ENCODE measurements around the gene SORL1.

Gene SORL1

GRCh38 chr11:121596195-121597155 is 144.4 kb downstream of the SORL1 start:
- Histone ChIP-seq H3K4me3 (no peak overlapping the region), H3K27ac (no peak overlapping the region), H3K4me1 (peaks cover 0 to 22% (median 12%) of the 10 kb centered on the region in 4 donors), H3K27me3 (no peaks in the 10 kb centered on the region), H3K9me3 (no peaks in the 10 kb centered on the region), H3K36me3 (peaks cover 0 to 32% (median 0%) of the 10 kb centered on the region in 3 donors)
- no peak for TF ChIP-seq CTCF (IDR thresholded peaks at IDR 0.05)
- intact Hi-C loops (cut with DNase I; ENCODE audit: low total_unique reads) = loop anchor here (10.0 kb wide), 1 partner anchor 352 kb away; no protein-coding TSS in a partner anchor
- no peak for DNase-seq

DNA sequence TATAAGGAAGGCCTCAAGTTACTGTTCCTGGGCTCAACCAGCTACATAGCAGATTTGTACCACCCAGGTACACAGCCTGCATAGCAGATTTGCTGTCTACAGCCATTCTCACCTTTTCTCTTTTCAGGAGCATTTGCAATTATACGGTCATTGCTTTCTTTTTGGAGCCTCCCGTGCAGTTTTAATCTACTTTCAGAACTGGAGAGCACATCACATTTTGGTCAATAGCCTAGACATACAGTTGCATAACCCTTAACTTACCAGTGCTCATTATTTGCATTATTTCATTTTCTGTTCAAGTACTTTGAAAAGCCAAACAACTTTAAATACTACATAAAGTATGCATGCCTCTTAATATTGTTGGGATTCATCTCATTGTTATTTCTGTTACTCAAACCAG is 151.2 kb downstream of the SORL1 start:
- TF ChIP-seq CTCF (IDR thresholded peaks at IDR 0.05) = no peak
- no peak for DNase-seq
- peaks cover 38 to 52% (median 40%) of the 10 kb centered on the region in 3 donors for H3K36me3 ChIP-seq
- intact Hi-C loops (cut with DNase I; ENCODE audit: low total_unique reads) = no loop called here
- no peaks in the 10 kb centered on the region for H3K9me3 ChIP-seq
- H3K27ac ChIP-seq = no peak overlapping the region
- no peaks in the 10 kb centered on the region for H3K27me3 ChIP-seq
- H3K4me3 ChIP-seq = no peak overlapping the region
- H3K4me1 ChIP-seq = no peaks in the 10 kb centered on the region

- no peaks in the 10 kb centered on the region for H3K27me3 ChIP-seq
- no peak for DNase-seq
- H3K4me1 ChIP-seq = no peaks in the 10 kb centered on the region
- no peaks in the 10 kb centered on the region for H3K9me3 ChIP-seq
- H3K36me3 ChIP-seq = peaks cover 44 to 60% (median 48%) of the 10 kb centered on the region in 3 donors
- no peak for TF ChIP-seq CTCF (IDR thresholded peaks at IDR 0.05)
- no peak overlapping the region for H3K27ac ChIP-seq
- H3K4me3 ChIP-seq = no peak overlapping the region
- intact Hi-C loops (cut with DNase I; ENCODE audit: low total_unique reads) = no loop called here
Observed at GRCh38 chr11:121604152-121604551, 152.0 kb downstream of the SORL1 start.

- Histone ChIP-seq H3K9me3 (no peaks in the 10 kb centered on the region), H3K4me3 (no peak overlapping the region), H3K36me3 (peaks cover 49 to 81% (median 53%) of the 10 kb centered on the region in 3 donors), H3K4me1 (no peaks in the 10 kb centered on the region), H3K27ac (no peak overlapping the region), H3K27me3 (no peaks in the 10 kb centered on the region)
- intact Hi-C loops (cut with DNase I; ENCODE audit: low total_unique reads) = no loop called here
- no peak for TF ChIP-seq CTCF (IDR thresholded peaks at IDR 0.05)
- no peak for DNase-seq
Observed at GRCh38 chr11:121606354-121606753, 154.2 kb downstream of the SORL1 start.

GRCh38 chr11:121607341-121607740 is 155.2 kb downstream of the SORL1 start:
- no peaks in the 10 kb centered on the region for H3K4me1 ChIP-seq
- H3K36me3 ChIP-seq = peaks cover 49 to 84% (median 58%) of the 10 kb centered on the region in 3 donors
- TF ChIP-seq CTCF (IDR thresholded peaks at IDR 0.05) = no peak
- no peak overlapping the region for H3K4me3 ChIP-seq
- DNase-seq = no peak
- no peaks in the 10 kb centered on the region for H3K27me3 ChIP-seq
- intact Hi-C loops (cut with DNase I; ENCODE audit: low total_unique reads) = no loop called here
- no peaks in the 10 kb centered on the region for H3K9me3 ChIP-seq
- H3K27ac ChIP-seq = no peak overlapping the region
